HepG2 (cell line): Measurements from ENCODE around the gene FEV. TPM values are rescaled to one million over a fixed set of nuclear protein-coding genes. Genes with fewer than 3 reads are reported as not detected.

Experiments
- ARNT2 ChIP-seq: sonication (generic); formaldehyde crosslinking; IDR thresholded peaks from 2 replicates; pipeline ENCODE4 v1.8.0; 2022; ENCODE audit warnings: mild to moderate bottlenecking, low read depth, missing genetic modification reagents, moderate library complexity
- ATF5 ChIP-seq: sonication (generic); formaldehyde crosslinking; IDR thresholded peaks from 2 replicates; pipeline ENCODE4 v1.4.0; 2020; ENCODE audit warnings: mild to moderate bottlenecking, low read depth, missing genetic modification reagents
- CCDC6 ChIP-seq: sonication (generic); formaldehyde crosslinking; IDR thresholded peaks from 2 replicates; pipeline ENCODE4 v1.8.1; 2022; ENCODE audit warnings: mild to moderate bottlenecking, missing genetic modification reagents, moderate library complexity
- CHD2 ChIP-seq: IDR thresholded peaks from 2 replicates; pipeline ENCODE4 v1.6.1; 2011; ENCODE audit warnings: low read depth, low read length, improper control_type of control experiment
- GFI1 ChIP-seq: sonication (generic); formaldehyde crosslinking; IDR thresholded peaks from 2 replicates; pipeline ENCODE4 v1.5.0; 2020; ENCODE audit warnings: missing genetic modification reagents, mild to moderate bottlenecking, borderline replicate concordance
- HCFC1 ChIP-seq: fragments of 150-350 bp; IDR thresholded peaks from 2 replicates; pipeline ENCODE4 v1.6.1; 2014; ENCODE audit warnings: low read depth, low read length
- JUNB ChIP-seq: sonication (generic); formaldehyde crosslinking; IDR thresholded peaks from 2 replicates; pipeline ENCODE4 v1.8.0; 2022; ENCODE audit warnings: missing genetic modification reagents, mild to moderate bottlenecking, borderline replicate concordance
- MAFG ChIP-seq: sonication (generic); formaldehyde crosslinking; IDR thresholded peaks from 2 replicates; pipeline ENCODE4 v1.5.1; 2020; ENCODE audit warnings: mild to moderate bottlenecking, missing genetic modification reagents
- MTA3 ChIP-seq: sonication (generic); formaldehyde crosslinking; IDR thresholded peaks from 2 replicates; pipeline ENCODE4 v1.4.0; 2020; ENCODE audit warnings: missing genetic modification reagents
- NONO ChIP-seq, 2 experiments: fragments of 450-650 bp in 1 of 2; sonication (generic) in 1 of 2; formaldehyde crosslinking in 1 of 2; IDR thresholded peaks in 1 of 2; conservative IDR thresholded peaks in 1 of 2; 2 replicates each; pipeline versions ENCODE4 v1.6.1 to v1.8.0; 2017 to 2022; ENCODE audit warnings: mild to moderate bottlenecking in 1 of 2, missing genetic modification reagents in 1 of 2, moderate library complexity in 1 of 2
- NR0B2 ChIP-seq: sonication (generic); formaldehyde crosslinking; IDR thresholded peaks from 2 replicates; pipeline ENCODE4 v1.4.0; 2020; ENCODE audit warnings: mild to moderate bottlenecking, missing genetic modification reagents
- NR1H2 ChIP-seq: sonication (generic); formaldehyde crosslinking; IDR thresholded peaks from 2 replicates; pipeline ENCODE4 v1.8.1; 2022; ENCODE audit warnings: low read depth, missing genetic modification reagents, borderline replicate concordance
- PBX3 ChIP-seq: sonication (generic); formaldehyde crosslinking; IDR thresholded peaks from 2 replicates; pipeline ENCODE4 v1.8.1; 2023; ENCODE audit warnings: missing genetic modification reagents, inconsistent platforms, borderline replicate concordance
- THAP11 ChIP-seq: IDR thresholded peaks from 2 replicates; pipeline ENCODE4 v1.6.1; 2016; ENCODE audit warnings: missing biosample characterization, missing genetic modification reagents
- ZBTB2 ChIP-seq: sonication (generic); formaldehyde crosslinking; IDR thresholded peaks from 2 replicates; pipeline ENCODE4 v1.8.0; 2022; ENCODE audit warnings: low read depth, missing genetic modification reagents
- ZBTB20 ChIP-seq: sonication (generic); formaldehyde crosslinking; IDR thresholded peaks from 2 replicates; pipeline ENCODE4 v1.8.1; 2023; ENCODE audit warnings: missing genetic modification reagents, low read depth, mild to moderate bottlenecking, borderline replicate concordance
- ZNF24 ChIP-seq: fragments of 450-650 bp; IDR thresholded peaks from 2 replicates; pipeline ENCODE4 v1.6.1; 2017; ENCODE audit warnings: antibody characterized with exemption, mild to moderate bottlenecking
- ZNF33B ChIP-seq: sonication (generic); formaldehyde crosslinking; IDR thresholded peaks from 2 replicates; pipeline ENCODE4 v1.5.1; 2020; ENCODE audit warnings: mild to moderate bottlenecking, missing genetic modification reagents
- ZNF350 ChIP-seq: sonication (generic); formaldehyde crosslinking; IDR thresholded peaks from 2 replicates; pipeline ENCODE4 v1.4.0; 2020; ENCODE audit warnings: mild to moderate bottlenecking, low read depth, missing genetic modification reagents, borderline replicate concordance
- ZNF512B ChIP-seq: sonication (generic); formaldehyde crosslinking; IDR thresholded peaks from 2 replicates; pipeline ENCODE4 v1.5.1; 2020; ENCODE audit warnings: missing genetic modification reagents, mild to moderate bottlenecking, borderline replicate concordance
- ZNF546 ChIP-seq: sonication (generic); formaldehyde crosslinking; conservative IDR thresholded peaks from 2 replicates; pipeline ENCODE4 v1.8.1; 2023; ENCODE audit warnings: mild to moderate bottlenecking, missing genetic modification reagents
- ZNF761 ChIP-seq: sonication (generic); formaldehyde crosslinking; conservative IDR thresholded peaks from 2 replicates; pipeline ENCODE4 v1.4.0; 2020; ENCODE audit warnings: mild to moderate bottlenecking, missing genetic modification reagents
- ZSCAN9 ChIP-seq: IDR thresholded peaks from 2 replicates; pipeline ENCODE4 v1.6.1; 2016; ENCODE audit warnings: borderline replicate concordance
- polyA plus RNA-seq, 8 experiments: library from polyadenylated mRNA; depleted of rRNA in 3 of 8; stranded (reverse) in 7 of 8; unstranded in 1 of 8; fragments of >200 nt; fragmentation: Illumina TruSeq in 4 of 8; extraction: Trizol in 4 of 8; gene quantifications; 2 replicates each; pipeline versions ENCODE4 v1.2.1 to v1.2.3, GENCODE V29; 2011 to 2016; ENCODE audit warnings: low read depth in 4 of 8, missing spikeins in 1 of 8, mixed read lengths in 1 of 8; ENCODE audit not compliant: insufficient read depth in 1 of 8
- total RNA-seq, 5 experiments: library from RNA; depleted of rRNA; stranded (reverse); fragments of >200 nt; fragmentation: Illumina TruSeq; extraction: Trizol; gene quantifications; 2 replicates each; pipeline ENCODE4 v1.2.3, GENCODE V29; 2016; ENCODE audit warnings: low read depth in 1 of 5

The FEV gene
- total and polyA plus RNA-seq, 2 of the 13 experiments (the other 11 are each of a cell fraction or from before 2014, with no cell fraction given) = not detected

- TF ChIP-seq ZSCAN9 (CRISPR knock-in tag) = peak; percentile 99
- peak; percentile 96 for TF ChIP-seq PBX3 (CRISPR knock-in tag)
- peak; percentile 66 for TF ChIP-seq ARNT2
- TF ChIP-seq ZBTB20 = peak; percentile 89; the same call in 1 of the 2 replicates
- no peak for TF ChIP-seq MAFG
- peak; percentile 51; the same call in 1 of the 2 replicates for TF ChIP-seq GFI1 (CRISPR knock-in tag)
- peak; percentile 66; the same call in 1 of the 2 replicates for TF ChIP-seq ZNF33B (CRISPR knock-in tag)
- peak; percentile 87; the same call in 1 of the 2 replicates for TF ChIP-seq CCDC6
- TF ChIP-seq ZNF350 = no peak; the same call in 1 of the 2 replicates
- TF ChIP-seq ATF5 (CRISPR knock-in tag) = no peak; the same call in 1 of the 2 replicates
- TF ChIP-seq ZNF761 (CRISPR knock-in tag) = peak; percentile 63; the same call in 1 of the 2 replicates
- TF ChIP-seq ZNF512B (CRISPR knock-in tag) = no peak
- TF ChIP-seq CHD2 = no peak
- peak; percentile 70 for TF ChIP-seq JUNB (CRISPR knock-in tag)
- TF ChIP-seq MTA3 = no peak
- no peak for TF ChIP-seq ZNF24
- no peak for TF ChIP-seq HCFC1
- TF ChIP-seq NR1H2 = 0 out of 2 replicates have a peak, but pooled peaks have one; percentile 25
- TF ChIP-seq ZBTB2 = no peak
- no peak for TF ChIP-seq NONO (IDR thresholded peaks at IDR 0.05)
- TF ChIP-seq NONO (CRISPR knock-in tag; conservative IDR thresholded peaks at IDR 0.05) = 0 out of 2 replicates have a peak, but pooled peaks have one; percentile 28
- peak; percentile 61; the same call in 1 of the 2 replicates for TF ChIP-seq ZNF546 (CRISPR knock-in tag)
- TF ChIP-seq NR0B2 (CRISPR knock-in tag) = peak; percentile 92
- TF ChIP-seq THAP11 = peak; percentile 71
Observed at GRCh38 chr2:218962859-218963492, 22.0 kb downstream of the FEV start (continued).
